GM12865 (cell line): ENCODE data around the gene WDR89.
A peak's percentile ranks its signal among the peaks of the same experiment; 100 is the strongest.

ENCODE experiments used
- DNase-seq: peaks from one replicate; pipeline ENCODE4 v3.0.0; 2010; ENCODE audit warnings: low read depth
- H3K4me3 ChIP-seq: 2 replicates; pipeline ENCODE4 v1.5.1; 2011; ENCODE audit warnings: mild to moderate bottlenecking, low read depth, low read length, control low read depth
- TF ChIP-seq, protein P1 (sequence below): IDR thresholded peaks from 2 replicates; pipeline ENCODE4 v1.5.1; 2011; ENCODE audit warnings: low read length, control low read depth, low read depth, inconsistent platforms; ENCODE audit not compliant: insufficient read depth; ENCODE audit errors: missing control alignments

Gene WDR89

DNA sequence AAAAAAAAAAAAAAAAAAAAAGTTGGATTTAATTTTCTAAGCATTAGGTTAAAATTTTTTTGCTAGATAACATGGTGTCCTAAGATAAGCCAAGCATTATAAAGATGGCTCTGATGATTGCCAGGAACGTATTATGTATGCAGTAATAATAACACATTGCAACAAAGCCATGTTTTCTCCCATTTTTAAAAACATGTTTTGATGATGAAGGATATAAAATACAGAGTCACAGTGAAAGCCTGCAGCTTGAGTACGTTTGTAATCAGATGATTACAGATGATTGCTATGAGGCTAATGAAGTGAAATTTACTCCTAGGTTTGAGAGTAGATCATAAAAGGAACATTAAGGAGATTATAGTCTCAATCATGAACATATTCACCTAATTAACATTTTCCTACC is 13.3 kb upstream of the WDR89 start:
- H3K4me3 ChIP-seq = no peak overlapping the region
- TF ChIP-seq, protein P1, sequence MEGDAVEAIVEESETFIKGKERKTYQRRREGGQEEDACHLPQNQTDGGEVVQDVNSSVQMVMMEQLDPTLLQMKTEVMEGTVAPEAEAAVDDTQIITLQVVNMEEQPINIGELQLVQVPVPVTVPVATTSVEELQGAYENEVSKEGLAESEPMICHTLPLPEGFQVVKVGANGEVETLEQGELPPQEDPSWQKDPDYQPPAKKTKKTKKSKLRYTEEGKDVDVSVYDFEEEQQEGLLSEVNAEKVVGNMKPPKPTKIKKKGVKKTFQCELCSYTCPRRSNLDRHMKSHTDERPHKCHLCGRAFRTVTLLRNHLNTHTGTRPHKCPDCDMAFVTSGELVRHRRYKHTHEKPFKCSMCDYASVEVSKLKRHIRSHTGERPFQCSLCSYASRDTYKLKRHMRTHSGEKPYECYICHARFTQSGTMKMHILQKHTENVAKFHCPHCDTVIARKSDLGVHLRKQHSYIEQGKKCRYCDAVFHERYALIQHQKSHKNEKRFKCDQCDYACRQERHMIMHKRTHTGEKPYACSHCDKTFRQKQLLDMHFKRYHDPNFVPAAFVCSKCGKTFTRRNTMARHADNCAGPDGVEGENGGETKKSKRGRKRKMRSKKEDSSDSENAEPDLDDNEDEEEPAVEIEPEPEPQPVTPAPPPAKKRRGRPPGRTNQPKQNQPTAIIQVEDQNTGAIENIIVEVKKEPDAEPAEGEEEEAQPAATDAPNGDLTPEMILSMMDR = no peak

DNA sequence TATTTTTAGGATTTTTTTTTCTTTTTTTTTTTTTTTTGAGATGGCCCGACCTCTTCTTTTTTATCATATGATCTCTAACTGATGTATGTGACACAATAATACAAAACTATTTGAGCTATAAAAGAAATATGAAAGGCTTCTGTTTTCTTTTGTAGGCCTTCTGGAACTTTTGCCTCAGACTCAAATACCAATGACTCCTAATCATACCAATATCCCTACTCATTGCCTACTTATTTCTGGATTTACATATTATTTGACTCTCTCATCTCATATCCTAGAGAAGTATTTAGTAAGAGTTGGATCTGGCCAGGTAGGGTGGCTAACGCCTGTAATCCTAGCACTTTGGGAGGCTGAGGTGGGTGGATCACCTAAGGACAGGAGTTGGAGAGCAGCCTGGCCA is 12.7 kb upstream of the WDR89 start:
- H3K4me3 ChIP-seq = no peak overlapping the region
- no peak for DNase-seq
- TF ChIP-seq, protein P1 = no peak

More for the DNA sequence above, 13.3 kb upstream of the WDR89 start:
- DNase-seq = no peak

DNA sequence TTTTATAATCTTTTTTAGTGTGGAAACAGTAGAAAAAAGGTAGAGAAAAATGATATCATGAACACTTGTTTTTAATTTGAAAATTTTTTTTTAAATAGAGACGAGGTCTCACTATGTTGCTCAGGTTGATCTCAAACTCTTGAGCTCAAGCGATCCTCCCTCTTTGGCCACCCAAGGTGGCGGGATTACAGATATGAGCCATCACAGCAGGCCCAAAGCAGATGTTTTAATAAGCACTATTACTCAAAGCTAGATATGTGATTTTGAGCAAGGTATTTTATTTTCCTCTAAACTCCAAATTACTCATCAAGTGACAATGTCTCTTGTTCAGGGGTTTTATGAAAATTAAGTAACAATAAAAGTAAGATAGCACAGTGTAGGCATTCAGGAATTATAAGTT is 10.7 kb upstream of the WDR89 start:
- TF ChIP-seq, protein P1 = no peak
- DNase-seq = no peak
- H3K4me3 ChIP-seq = no peak overlapping the region

DNA sequence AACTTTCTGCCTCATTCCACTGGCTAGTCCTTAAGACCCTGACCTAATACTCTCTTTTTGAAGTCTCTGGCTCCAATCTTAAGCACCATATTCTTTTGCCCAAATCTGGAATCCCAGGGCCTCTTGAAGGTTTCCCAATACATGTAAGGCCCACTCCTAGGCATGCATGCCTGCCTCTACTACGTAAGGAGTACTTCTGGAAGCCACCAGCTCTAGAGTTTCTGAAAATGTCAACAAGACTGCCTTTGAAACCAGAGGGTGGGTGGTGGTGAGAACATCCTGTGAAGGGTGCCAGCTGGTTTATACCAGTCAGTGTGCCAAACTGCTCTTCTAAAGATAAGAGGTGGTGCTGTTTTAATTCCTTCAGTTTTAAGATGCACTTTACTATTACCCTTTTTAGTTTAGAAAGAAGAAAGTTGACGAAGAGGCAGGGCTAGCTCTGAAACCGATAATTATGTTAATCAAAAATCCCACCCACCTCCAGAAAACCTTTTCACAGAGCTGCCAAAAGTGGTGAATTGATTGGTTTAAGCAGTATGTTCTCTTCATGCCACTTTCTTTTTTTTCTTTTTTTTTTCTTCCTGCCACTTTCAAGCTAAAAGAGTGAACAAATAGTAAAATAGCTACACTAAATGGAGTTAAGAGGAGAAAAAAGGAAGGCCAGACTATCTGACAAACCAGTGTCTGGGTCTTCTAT is 8.7 kb upstream of the WDR89 start:
- TF ChIP-seq, protein P1 = no peak
- H3K4me3 ChIP-seq = no peak overlapping the region
- DNase-seq = peak; percentile 56

DNA sequence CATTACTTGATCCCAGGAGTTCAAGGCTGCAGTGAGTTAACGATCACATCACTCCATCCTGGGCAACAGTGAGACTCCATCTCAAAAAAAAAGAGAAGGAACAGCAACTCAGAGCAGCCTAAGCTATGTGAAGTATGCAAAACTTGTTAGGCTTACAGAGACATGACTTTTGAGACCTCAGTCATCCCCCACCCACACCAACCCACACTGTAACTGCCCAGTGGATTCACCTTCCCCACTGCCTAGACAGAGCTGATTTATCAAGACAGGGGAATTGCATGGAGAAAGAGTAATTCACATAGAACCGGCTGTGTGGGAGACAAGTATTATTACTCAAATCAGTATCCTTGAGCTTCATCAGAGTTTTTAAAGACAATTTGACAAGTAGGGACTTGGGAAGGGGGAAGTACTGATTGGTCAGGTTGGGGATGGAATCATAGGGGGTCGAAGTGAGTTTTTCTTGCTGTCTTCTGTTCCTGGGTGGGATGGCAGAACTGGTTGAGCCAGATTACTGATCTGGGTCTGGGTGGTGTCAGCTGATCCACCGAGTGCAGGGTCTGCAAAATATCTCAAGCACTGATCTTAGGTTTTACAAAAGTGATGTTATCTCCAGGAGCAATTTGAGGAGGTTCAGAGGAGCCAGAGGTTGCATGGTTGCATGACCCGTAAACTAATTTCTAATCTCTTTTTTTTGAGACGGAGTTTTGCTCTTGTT is 6.2 kb upstream of the WDR89 start:
- no peak for DNase-seq
- TF ChIP-seq, protein P1 = no peak
- no peak overlapping the region for H3K4me3 ChIP-seq

DNA sequence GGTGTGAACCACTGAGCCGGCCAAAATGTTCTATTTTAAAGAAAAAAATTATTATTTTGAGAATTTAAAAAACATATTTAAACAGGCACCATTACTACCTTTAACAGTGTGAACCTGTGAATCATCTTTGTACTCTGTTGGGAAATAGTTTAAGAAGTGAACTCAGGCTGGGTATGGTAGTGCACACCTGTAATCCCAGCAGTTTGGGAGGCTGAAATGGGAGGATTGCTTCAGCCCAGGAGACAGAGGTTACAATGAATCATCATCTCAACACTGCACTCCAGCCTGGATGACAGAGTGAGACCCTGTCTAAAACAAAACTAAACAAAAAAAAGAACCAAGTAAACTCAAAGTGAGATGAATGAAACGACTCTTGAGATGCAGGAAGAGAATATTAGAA is 3.1 kb upstream of the WDR89 start:
- DNase-seq = no peak
- TF ChIP-seq, protein P1 = no peak
- H3K4me3 ChIP-seq = no peak overlapping the region
